GM12892 (cell line): ENCODE results near the gene TOP3A.
"Not testable (repeated sequence)": the region's sequence is repeated elsewhere in the genome, so short reads cannot be mapped to it uniquely, and the experiment has no call there.

ENCODE experiments used
- POLR2A ChIP-seq: IDR thresholded peaks from 2 replicates; pipeline ENCODE4 v1.6.1; 2011; ENCODE audit warnings: low read depth, low read length, control low read depth
- POLR2AphosphoS5 ChIP-seq: IDR thresholded peaks from 2 replicates; pipeline ENCODE4 v1.6.1; 2011; ENCODE audit warnings: low read depth, low read length, control low read depth
- TAF1 ChIP-seq: IDR thresholded peaks from 2 replicates; pipeline ENCODE4 v1.6.1; 2011; ENCODE audit warnings: low read depth, mild to moderate bottlenecking, control low read depth, low read length, borderline replicate concordance

DNA sequence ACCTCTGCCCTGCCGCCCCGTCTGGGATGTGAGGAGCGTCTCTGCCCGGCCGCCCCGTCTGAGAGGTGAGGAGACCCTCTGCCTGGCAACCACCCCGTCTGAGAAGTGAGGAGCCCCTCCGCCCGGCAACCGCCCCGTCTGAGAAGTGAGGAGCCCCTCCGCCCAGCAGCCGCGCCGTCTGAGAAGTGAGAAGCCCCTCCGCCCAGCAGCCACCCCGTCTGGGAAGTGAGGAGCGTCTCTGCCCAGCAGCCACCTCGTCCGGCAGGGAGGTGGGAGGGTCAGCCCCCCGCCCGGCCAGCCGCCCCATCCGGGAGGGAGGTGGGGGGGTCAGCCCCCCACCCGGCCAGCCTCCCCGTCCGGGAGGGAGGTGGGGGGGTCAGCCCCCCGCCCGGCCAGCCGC is 16.7 kb downstream of the TOP3A start:
- not testable (repeated sequence) for TF ChIP-seq POLR2AphosphoS5, POLR2A, TAF1
